GM23248 (cell line): ENCODE data around the gene RBM8A.

Experiments used
- EZH2 ChIP-seq: fragments of 200-600 bp; sonication (generic); IDR thresholded peaks from 2 replicates; pipeline ENCODE4 v1.6.1; 2018; ENCODE audit warnings: antibody characterized with exemption, mild to moderate bottlenecking; ENCODE audit not compliant: insufficient read depth, poor library complexity, severe bottlenecking
- EZH2phosphoT487 ChIP-seq: fragments of 200-600 bp; sonication (generic); IDR thresholded peaks from 2 replicates; pipeline ENCODE4 v1.6.1; 2018; ENCODE audit warnings: antibody characterized with exemption, moderate library complexity, mild to moderate bottlenecking, low read depth; ENCODE audit not compliant: insufficient read depth

DNA sequence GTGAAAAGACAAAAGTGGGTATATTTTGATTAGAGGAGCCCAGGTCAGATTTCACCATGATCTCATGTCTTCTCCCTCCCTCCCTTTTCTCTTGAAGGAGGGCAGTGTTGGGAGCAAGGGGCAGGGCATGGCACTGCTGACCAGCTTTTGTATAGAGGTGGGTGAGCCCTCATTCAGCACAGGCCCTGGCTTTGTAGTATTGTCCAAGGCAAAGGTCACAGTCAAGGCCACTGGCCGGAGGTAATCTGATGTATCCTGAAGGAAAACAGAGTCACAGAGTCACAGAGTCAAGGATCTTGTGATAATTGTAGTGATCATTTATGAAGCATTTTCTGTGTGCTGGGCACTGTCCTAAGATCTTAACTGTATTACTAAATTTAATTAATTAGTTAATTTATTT is 29.3 kb downstream of the RBM8A start:
- TF ChIP-seq EZH2 = no peak
- TF ChIP-seq EZH2phosphoT487 = no peak
